GM21423 (cell line): Measurements from ENCODE around the gene TMEM62.
"Not testable (repeated sequence)": the region's sequence is repeated elsewhere in the genome, so short reads cannot be mapped to it uniquely, and the experiment has no call there.

Source experiments
- ATAC-seq: cut with Tn5 transposase; IDR thresholded peaks from one replicate; pipeline ENCODE4 v1.9.1; 2021; ENCODE audit warnings: mild to moderate bottlenecking, moderate library complexity; ENCODE audit not compliant: unreplicated experiment

Gene TMEM62

GRCh38 chr15:43175656-43176309, 42.4 kb downstream of the TMEM62 start:
- not testable (repeated sequence) for ATAC-seq

DNA sequence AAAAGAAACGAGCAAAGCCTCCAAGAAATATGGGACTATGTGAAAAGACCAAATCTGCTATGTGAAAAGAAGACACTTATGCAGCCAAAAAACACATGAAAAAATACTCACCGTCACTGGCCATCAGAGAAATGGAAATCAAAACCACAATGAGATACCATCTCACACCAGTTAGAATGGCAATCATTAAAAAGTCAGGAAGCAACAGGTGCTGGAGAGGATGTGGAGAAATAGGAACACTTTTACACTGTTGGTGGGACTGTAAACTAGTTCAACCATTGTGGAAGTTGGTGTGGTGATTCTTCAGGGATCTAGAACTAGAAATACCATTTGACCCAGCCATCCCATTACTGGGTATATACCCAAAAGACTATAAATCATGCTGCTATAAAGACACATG, 43.8 kb downstream of the TMEM62 start:
- ATAC-seq: not testable (repeated sequence)

GRCh38 chr15:43183270-43183669, 49.9 kb downstream of the TMEM62 start:
- no peak for ATAC-seq

- no peak for ATAC-seq
Measured at GRCh38 chr15:43184407-43185124, 51.2 kb downstream of the TMEM62 start.

- peak; percentile 90 for ATAC-seq
Measured at GRCh38 chr15:43185157-43186002, 52.0 kb downstream of the TMEM62 start, which contains the start of gene CCNDBP1. CCNDBP1 (plus strand) TSS chr15:43185403; CDS start chr15:43185499, 96 bp downstream.

GRCh38 chr15:43186003-43186353, 52.6 kb downstream of the TMEM62 start:
- peak; percentile 18 for ATAC-seq

- ATAC-seq: no peak
Measured at GRCh38 chr15:43187544-43188155, 54.3 kb downstream of the TMEM62 start.

- ATAC-seq: no peak
Measured at GRCh38 chr15:43189296-43189695, 55.9 kb downstream of the TMEM62 start.

- no peak for ATAC-seq
Measured at GRCh38 chr15:43190178-43190577, 56.8 kb downstream of the TMEM62 start.

- no peak for ATAC-seq
Measured at GRCh38 chr15:43193710-43194109, 60.3 kb downstream of the TMEM62 start.

- ATAC-seq: no peak
Measured at GRCh38 chr15:43194795-43195194, 61.4 kb downstream of the TMEM62 start.

DNA sequence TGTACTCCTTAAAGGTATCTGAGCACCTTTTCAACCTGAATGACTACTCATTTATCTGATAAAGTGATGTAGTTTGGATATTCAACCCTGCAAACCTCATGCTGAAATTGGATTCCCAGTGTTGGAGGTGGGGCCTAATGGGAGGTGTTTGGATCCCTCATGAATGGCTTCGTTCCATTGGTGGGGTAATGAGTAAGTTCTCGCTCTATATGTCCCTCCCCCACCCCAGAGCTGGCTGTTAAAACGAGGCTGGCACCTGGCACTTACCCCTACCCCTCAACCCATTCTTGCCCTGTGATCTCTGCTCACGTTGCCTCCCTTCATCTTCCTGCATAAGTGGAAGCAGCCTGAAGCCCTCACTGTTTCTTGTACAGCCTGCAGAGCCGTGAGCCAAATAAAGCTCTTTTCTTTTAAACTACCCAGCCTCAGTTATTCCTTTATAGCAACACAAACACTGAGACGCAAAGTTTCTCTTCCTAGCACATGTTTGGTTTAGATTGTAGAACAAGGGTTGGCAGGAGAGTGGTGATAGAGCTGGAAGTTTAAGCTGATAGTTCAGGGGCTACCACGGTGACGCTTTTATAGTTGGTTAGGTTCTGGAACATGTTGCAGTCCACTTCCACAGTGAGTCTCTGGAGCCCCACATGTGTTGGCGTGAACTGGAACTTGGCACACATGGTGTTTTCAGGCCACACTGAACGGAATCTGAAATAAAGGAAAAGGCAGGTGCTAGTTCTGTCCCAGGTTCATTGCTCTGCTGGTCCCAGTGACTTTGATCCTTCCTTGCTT, 63.6 kb downstream of the TMEM62 start:
- ATAC-seq: no peak

DNA sequence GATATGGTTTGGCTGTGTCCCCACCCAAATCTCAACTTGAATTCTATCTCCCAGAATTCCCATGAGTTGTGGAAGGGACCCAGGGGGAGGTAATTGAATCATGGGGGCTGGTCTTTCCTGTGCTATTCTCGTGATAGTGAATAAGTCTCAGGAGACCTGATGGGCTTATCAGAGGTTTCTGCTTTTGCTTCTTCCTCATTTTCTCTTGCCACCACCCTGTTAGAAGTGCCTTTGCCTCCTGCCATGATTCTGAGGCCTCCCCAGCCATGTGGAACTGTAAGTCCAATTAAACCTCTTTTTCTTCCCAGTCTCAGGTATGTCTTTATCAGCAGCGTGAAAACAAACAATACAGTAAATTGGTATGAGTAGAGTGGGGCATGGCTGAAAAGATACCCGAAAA, 64.4 kb downstream of the TMEM62 start:
- ATAC-seq: not testable (repeated sequence)

GRCh38 chr15:43198556-43198955, 65.2 kb downstream of the TMEM62 start:
- ATAC-seq: not testable (repeated sequence)

GRCh38 chr15:43198992-43199391, 65.6 kb downstream of the TMEM62 start:
- no peak for ATAC-seq

DNA sequence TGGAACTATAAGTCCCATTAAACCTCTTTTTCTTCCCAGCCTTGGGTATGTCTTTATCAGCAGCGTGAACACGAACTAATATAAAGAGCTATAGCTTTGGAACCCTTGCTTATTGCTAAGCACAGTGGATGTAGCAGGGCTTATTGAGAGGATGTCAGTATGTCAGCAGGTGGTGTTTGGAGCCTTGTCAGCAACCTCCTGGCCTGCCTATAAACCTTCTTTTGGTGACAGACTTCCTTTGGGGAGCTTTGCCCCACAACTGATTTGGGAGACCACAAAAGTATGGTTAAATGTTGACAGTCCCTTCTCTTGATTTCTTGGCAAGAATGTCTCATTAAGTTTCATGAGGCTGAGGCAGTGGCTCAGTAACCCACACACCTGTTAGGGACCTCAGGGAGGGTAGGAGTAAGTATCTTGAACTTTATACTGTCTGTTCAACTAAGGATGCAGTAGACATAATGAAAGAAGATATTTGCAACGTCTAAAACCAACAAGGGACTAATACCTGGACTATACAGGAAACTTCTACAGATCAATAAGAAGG, 66.6 kb downstream of the TMEM62 start:
- no peak for ATAC-seq

DNA sequence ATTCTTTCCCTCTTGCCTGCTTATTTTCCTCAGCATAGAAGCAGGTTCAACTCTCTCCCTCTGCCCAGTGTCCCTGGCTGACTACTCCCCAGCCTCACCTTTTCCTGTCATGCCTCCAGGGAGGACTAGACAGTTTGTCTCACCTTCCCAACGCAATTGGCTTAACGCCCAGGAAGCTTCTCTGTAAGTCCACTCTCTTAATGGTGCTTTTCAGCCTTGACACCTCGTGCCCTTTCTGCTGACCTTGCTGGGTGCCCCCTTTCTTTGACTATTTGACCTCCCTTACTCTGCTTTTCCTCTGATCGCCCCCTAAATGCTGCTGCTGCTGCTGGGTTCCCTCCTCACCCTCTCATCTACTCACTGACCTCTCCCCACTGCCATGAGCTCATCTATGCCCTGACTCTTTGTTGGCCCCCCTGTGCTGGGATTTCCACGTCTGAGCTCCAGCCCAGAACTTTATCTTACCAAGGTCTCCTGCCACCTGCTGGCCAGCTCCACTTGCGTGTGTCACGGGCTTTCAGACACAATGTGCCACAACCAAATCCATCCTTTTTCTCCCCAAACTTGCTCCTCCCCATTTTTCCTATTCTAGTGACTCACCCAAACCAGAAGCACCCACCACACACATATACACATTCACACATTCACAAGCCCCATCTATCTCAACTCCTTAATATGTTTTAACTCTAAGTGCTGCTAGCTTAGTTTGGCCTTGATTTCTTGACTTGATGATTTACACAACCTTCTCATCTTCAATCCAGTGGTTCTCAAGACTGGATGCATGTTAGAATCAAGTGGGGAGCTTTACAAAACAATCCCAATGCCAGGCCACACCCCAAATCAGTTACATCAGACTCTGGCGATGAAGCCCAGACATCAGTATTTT, 70.9 kb downstream of the TMEM62 start:
- no peak for ATAC-seq

GRCh38 chr15:43206054-43206453, 72.7 kb downstream of the TMEM62 start:
- no peak for ATAC-seq

DNA sequence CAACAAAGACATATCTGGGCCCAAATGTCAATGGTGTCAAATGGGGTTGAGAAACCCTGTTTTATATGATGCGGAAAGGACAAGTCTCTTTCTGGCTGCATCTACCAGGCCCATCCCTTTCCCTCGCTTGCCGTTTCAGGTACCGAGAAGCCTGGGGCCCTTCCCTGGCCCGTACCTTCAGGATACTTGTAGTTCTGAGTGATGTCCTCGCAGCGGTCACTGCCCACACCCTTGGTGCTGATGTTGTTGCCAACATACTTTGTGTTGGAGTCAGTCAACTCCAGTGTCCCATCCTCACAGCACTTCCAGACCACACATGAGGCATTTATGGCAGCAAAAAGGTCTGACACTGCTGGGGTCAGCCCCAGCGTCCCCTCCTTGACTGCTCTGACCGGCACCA, 73.6 kb downstream of the TMEM62 start:
- no peak for ATAC-seq
